CD14-positive monocyte (primary cell): Measurements from ENCODE around the gene KLHL8. TPM values are rescaled to one million over a fixed set of nuclear protein-coding genes. Genes with fewer than 3 reads are reported as not detected.

Experiments used
- DNase-seq, 3 donors: peaks; one replicate each; pipeline ENCODE4 v3.0.0-alpha.2; 2011 to 2022
- H2AFZ ChIP-seq: 2 replicates; pipeline ENCODE4 v1.6.0; 2012; ENCODE audit warnings: mild to moderate bottlenecking, low read depth, low read length, inconsistent platforms; ENCODE audit not compliant: insufficient read depth, poor library complexity, severe bottlenecking
- H3K27ac ChIP-seq, 2 donors: 1 replicate in 1 of 2; 2 replicates in 1 of 2; pipeline ENCODE4 v1.5.1; 2012 to 2013; ENCODE audit warnings: low read length in 2 of 2, control low read depth in 1 of 2, inconsistent platforms in 1 of 2, low read depth in 1 of 2, mild to moderate bottlenecking in 1 of 2
- H3K27me3 ChIP-seq, 2 donors: one replicate each; pipeline versions ENCODE4 v1.6.0 to v1.6.1; 2011 to 2013; ENCODE audit warnings: low read length in 2 of 2; ENCODE audit not compliant: control insufficient read depth in 2 of 2, insufficient read depth in 2 of 2
- H3K36me3 ChIP-seq, 2 donors: replicated peaks in 1 of 2; 1 replicate in 1 of 2; 2 replicates in 1 of 2; pipeline versions ENCODE4 v1.5.1 to v1.6.1; 2012 to 2013; ENCODE audit warnings: low read length in 2 of 2, control low read depth in 1 of 2, inconsistent platforms in 1 of 2, mild to moderate bottlenecking in 1 of 2; ENCODE audit not compliant: insufficient read depth in 2 of 2, control insufficient read depth in 1 of 2
- H3K4me1 ChIP-seq, 2 donors: 1 replicate in 1 of 2; 2 replicates in 1 of 2; pipeline versions ENCODE4 v1.5.1 to v1.6.1; 2012 to 2013; ENCODE audit warnings: low read length in 2 of 2, control low read depth in 1 of 2, inconsistent platforms in 1 of 2, mild to moderate bottlenecking in 1 of 2, moderate library complexity in 1 of 2; ENCODE audit not compliant: insufficient read depth in 2 of 2, control insufficient read depth in 1 of 2
- H3K4me2 ChIP-seq: replicated peaks from 2 replicates; pipeline ENCODE3; 2012; ENCODE audit warnings: low read length, moderate library complexity, mild to moderate bottlenecking; ENCODE audit not compliant: poor library complexity, severe bottlenecking; ENCODE audit errors: extremely low read depth
- H3K4me3 ChIP-seq, 3 experiments: fragments of 200-600 bp in 1 of 3; sonication (generic) in 1 of 3; replicated peaks in 1 of 3; 1 replicate in 2 of 3; 2 replicates in 1 of 3; pipeline ENCODE4 v1.5.1; 2011 to 2013; ENCODE audit warnings: low read length in 3 of 3, mild to moderate bottlenecking in 3 of 3, control low read depth in 2 of 3, low read depth in 2 of 3, inconsistent platforms in 1 of 3, moderate library complexity in 1 of 3
- H3K79me2 ChIP-seq: 2 replicates; pipeline ENCODE4 v1.6.0; 2012; ENCODE audit warnings: mild to moderate bottlenecking, control low read depth, inconsistent platforms, low read length, moderate library complexity; ENCODE audit not compliant: insufficient read depth
- H3K9ac ChIP-seq: 2 replicates; pipeline ENCODE4 v1.6.0; 2017; ENCODE audit warnings: low read length, mild to moderate bottlenecking; ENCODE audit not compliant: insufficient read depth, poor library complexity, severe bottlenecking
- H3K9me3 ChIP-seq, 2 donors: replicated peaks in 1 of 2; 1 replicate in 1 of 2; 2 replicates in 1 of 2; pipeline versions ENCODE4 v1.5.1 to v1.6.1; 2012 to 2013; ENCODE audit warnings: low read length in 2 of 2, control low read depth in 1 of 2; ENCODE audit not compliant: control insufficient read depth in 1 of 2, insufficient read depth in 1 of 2
- H4K20me1 ChIP-seq: 2 replicates; pipeline ENCODE4 v1.6.0; 2012; ENCODE audit warnings: mild to moderate bottlenecking, low read length, control low read depth, moderate library complexity; ENCODE audit not compliant: insufficient read depth
- H3K27ac Mint-ChIP-seq, 7 donors: one replicate each; pipeline ENCODE4 v1.8.0; 2020; ENCODE audit warnings: mild to moderate bottlenecking in 7 of 7, mixed read lengths in 7 of 7, moderate library complexity in 6 of 7, inconsistent platforms in 2 of 7
- H3K27me3 Mint-ChIP-seq, 3 donors: one replicate each; pipeline ENCODE4 v1.8.0; 2021 to 2022; ENCODE audit warnings: low read depth in 3 of 3, mild to moderate bottlenecking in 3 of 3, mixed read lengths in 3 of 3, moderate library complexity in 3 of 3, inconsistent platforms in 1 of 3
- H3K36me3 Mint-ChIP-seq, 2 donors: one replicate each; pipeline ENCODE4 v1.8.0; 2020; ENCODE audit warnings: mixed read lengths in 2 of 2, inconsistent platforms in 1 of 2, mild to moderate bottlenecking in 1 of 2
- H3K4me1 Mint-ChIP-seq: one replicate; pipeline ENCODE4 v1.8.0; 2020; ENCODE audit warnings: mild to moderate bottlenecking, mixed read lengths
- H3K4me3 Mint-ChIP-seq, 2 donors: one replicate each; pipeline ENCODE4 v1.8.0; 2020; ENCODE audit warnings: mild to moderate bottlenecking in 2 of 2, mixed read lengths in 2 of 2, moderate library complexity in 1 of 2
- H3K9me3 Mint-ChIP-seq, 7 donors: one replicate each; pipeline ENCODE4 v1.8.0; 2020 to 2022; ENCODE audit warnings: mixed read lengths in 7 of 7, mild to moderate bottlenecking in 6 of 7, moderate library complexity in 6 of 7, inconsistent platforms in 2 of 7
- CTCF ChIP-seq: fragments of 200-600 bp; IDR thresholded peaks from one replicate; pipeline ENCODE4 v1.8.0; 2022; ENCODE audit warnings: antibody characterized with exemption, mild to moderate bottlenecking
- WGBS: methylation state at CpG from one replicate; pipeline ENCODE4 v1.1.5; 2013; ENCODE audit warnings: missing lambda C conversion rate; ENCODE audit not compliant: insufficient coverage; 5-methylcytosine and 5-hydroxymethylcytosine counted together
- intact Hi-C, 2 donors: fragments of 100-400 bp; cut with micrococcal nuclease; formaldehyde crosslinking; loops; one replicate each; pipeline versions ENCODE4 v1.15.0 to v1.15.1; 2023
- polyA plus RNA-seq, 3 donors: library from polyadenylated mRNA; depleted of rRNA in 1 of 3; unstranded in 2 of 3; stranded (reverse) in 1 of 3; fragments of 300-500 nt in 2 of 3; fragments of >200 nt in 1 of 3; fragmentation: Illumina TruSeq in 2 of 3; gene quantifications; 1 replicate in 2 of 3; 2 replicates in 1 of 3; pipeline ENCODE4 v1.2.3, GENCODE V29; 2012 to 2021

The KLHL8 gene
- polyA plus RNA-seq, 3 donors = 7.5 to 28.6 (median 23.7) TPM

GRCh38 chr4:87216469-87216868, 3.9 kb downstream of the KLHL8 start:
- H3K27me3 ChIP-seq = no peaks in the 10 kb centered on the region
- H3K4me1 Mint-ChIP-seq = peaks cover 61% of the 10 kb centered on the region
- peak overlapping the region in 2 of 7 donors; percentile 7 to 19 for H3K27ac Mint-ChIP-seq
- peak in 1 of 3 donors; percentile 26 for DNase-seq
- peaks cover 12% of the 10 kb centered on the region for H4K20me1 ChIP-seq
- no peak overlapping the region for H3K9ac ChIP-seq
- H3K4me1 ChIP-seq = peaks cover 36 to 66% of the 10 kb centered on the region in 2 donors
- H3K4me2 ChIP-seq = no peak overlapping the region
- no peaks in the 10 kb centered on the region for H3K36me3 ChIP-seq
- no peaks in the 10 kb centered on the region for H3K9me3 Mint-ChIP-seq
- H3K79me2 ChIP-seq = peaks cover 88% of the 10 kb centered on the region
- no peaks in the 10 kb centered on the region for H3K9me3 ChIP-seq
- H3K36me3 Mint-ChIP-seq = peaks cover 0 to 5% of the 10 kb centered on the region in 2 donors
- no peak overlapping the region for H3K4me3 ChIP-seq
- H3K27ac ChIP-seq = no peak overlapping the region
- intact Hi-C loops = no loop called here
- no peak overlapping the region for H2AFZ ChIP-seq
- no peaks in the 10 kb centered on the region for H3K27me3 Mint-ChIP-seq
- no peak for TF ChIP-seq CTCF
- no peak overlapping the region for H3K4me3 Mint-ChIP-seq
- no CpG with 5 or more reads among the region's 1 CpG for WGBS

GRCh38 chr4:87213421-87214075, 6.9 kb downstream of the KLHL8 start:
- peaks cover 38 to 70% of the 10 kb centered on the region in 2 donors for H3K4me1 ChIP-seq
- intact Hi-C loops = no loop called here
- H3K36me3 Mint-ChIP-seq = peaks cover 0 to 5% of the 10 kb centered on the region in 2 donors

More at GRCh38 chr4:87213421-87214075, 6.9 kb downstream of the KLHL8 start:
- H3K27me3 Mint-ChIP-seq = no peaks in the 10 kb centered on the region
- TF ChIP-seq CTCF = no peak
- H3K9me3 ChIP-seq = no peaks in the 10 kb centered on the region
- peaks cover 7% of the 10 kb centered on the region for H4K20me1 ChIP-seq
- peak overlapping the region in 1 of 3 experiments; percentile 9 for H3K4me3 ChIP-seq
- H3K4me2 ChIP-seq = peak overlapping the region; percentile 31
- peak overlapping the region in 1 of 2 donors; percentile 72 for H3K27ac ChIP-seq
- peaks cover 68% of the 10 kb centered on the region for H3K4me1 Mint-ChIP-seq
- peak overlapping the region in 1 of 2 donors; percentile 13 for H3K4me3 Mint-ChIP-seq
- H3K27me3 ChIP-seq = no peaks in the 10 kb centered on the region
- peak in 1 of 3 donors; percentile 29 for DNase-seq
- H2AFZ ChIP-seq = no peak overlapping the region
- H3K36me3 ChIP-seq = no peaks in the 10 kb centered on the region
- H3K9ac ChIP-seq = no peak overlapping the region
- H3K27ac Mint-ChIP-seq = peak overlapping the region in 6 of 7 donors; percentile 21 to 81 (median 63)
- H3K9me3 Mint-ChIP-seq = no peaks in the 10 kb centered on the region
- WGBS = 78% methylated on average over 1 of the region's 5 CpGs
- H3K79me2 ChIP-seq = peaks cover 98% of the 10 kb centered on the region
